Middle frontal gyrus (tissue), 1 donor: ENCODE results near the gene DAPK1.
"Not testable (repeated sequence)": the region's sequence is repeated elsewhere in the genome, so short reads cannot be mapped to it uniquely, and the experiment has no call there.

Experiments used
- DNase-seq: peaks from one replicate; pipeline ENCODE4 v3.0.0-alpha.2; 2015; ENCODE audit warnings: low spot score; ENCODE audit errors: extremely low spot score

Gene DAPK1

GRCh38 chr9:87498046-87498810, 561 bp downstream of the DAPK1 start:
- no peak for DNase-seq

DNA sequence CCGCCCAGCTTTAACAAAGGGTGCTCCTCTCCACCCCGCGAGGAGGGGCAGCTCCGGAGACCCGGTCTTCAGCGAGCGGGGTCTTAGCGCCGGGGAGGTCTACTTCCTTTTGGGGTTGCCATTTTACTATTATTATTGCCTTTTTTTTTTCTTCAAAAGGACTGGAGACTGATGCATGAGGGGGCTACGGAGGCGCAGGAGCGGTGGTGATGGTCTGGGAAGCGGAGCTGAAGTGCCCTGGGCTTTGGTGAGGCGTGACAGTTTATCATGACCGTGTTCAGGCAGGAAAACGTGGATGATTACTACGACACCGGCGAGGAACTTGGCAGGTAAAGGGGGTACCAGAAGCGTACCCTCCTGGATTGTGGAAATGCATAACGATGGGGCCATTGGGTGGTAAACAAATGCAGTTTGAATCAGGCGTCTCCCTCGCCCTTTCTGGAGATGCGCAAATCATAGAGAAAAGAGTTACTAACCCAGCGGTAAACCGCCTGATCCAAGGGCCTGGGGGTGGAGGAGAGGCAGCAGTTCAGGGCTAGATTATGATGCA, 1.2 kb downstream of the DAPK1 start:
- DNase-seq: no peak

DNA sequence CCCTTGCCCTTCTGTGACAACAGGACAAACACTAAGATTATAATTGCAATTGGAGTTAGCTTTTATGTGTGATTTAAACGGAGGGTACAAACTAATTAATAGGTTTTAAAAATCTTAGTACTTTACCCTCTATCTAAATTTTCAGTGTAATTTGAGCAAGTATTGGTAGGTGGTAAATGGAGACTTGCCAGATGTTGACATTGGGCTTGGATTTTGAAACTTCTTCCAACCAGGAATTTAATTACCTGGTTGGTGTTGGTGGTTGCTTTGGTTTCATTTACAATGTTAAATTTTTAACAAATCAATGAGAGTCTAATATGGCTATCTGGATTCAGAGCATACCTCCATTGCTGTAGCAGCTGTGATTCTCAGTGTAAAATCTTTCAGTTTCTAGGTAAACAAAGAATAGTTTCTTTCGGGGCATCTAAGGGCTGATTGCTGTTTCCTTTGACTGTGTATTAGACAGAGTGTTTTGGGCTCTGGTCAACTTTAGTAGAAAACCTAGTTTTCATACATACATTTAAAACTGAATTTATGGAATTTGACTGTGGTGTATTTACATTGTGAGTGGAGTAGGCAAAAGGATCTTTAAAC, 1.9 kb downstream of the DAPK1 start:
- DNase-seq: no peak

GRCh38 chr9:87500491-87501270, 3.0 kb downstream of the DAPK1 start:
- DNase-seq: no peak

GRCh38 chr9:87501271-87501656, 3.6 kb downstream of the DAPK1 start:
- DNase-seq: not testable (repeated sequence)

DNA sequence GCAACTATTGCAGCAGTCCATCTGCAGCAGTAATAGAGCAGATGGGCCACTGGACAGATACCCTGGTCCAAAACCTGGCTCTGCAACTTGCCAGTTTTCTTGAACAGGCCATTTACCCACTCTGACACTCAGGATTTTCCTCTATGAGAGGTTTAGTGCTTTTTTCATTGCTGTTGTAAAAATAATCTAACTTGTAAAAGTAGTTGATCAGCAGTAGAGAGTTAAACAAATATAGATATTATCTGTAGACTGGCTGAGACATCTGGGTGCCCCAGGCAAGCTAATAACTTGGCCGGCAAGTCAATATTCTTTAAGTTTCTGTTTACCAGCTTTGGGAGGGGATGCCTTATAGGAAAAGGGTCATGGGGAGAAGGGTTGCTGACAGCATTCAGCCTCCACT, 4.1 kb downstream of the DAPK1 start:
- no peak for DNase-seq

GRCh38 chr9:87502391-87503221, 4.9 kb downstream of the DAPK1 start:
- no peak for DNase-seq

GRCh38 chr9:87503430-87503829, 5.8 kb downstream of the DAPK1 start:
- no peak for DNase-seq

DNA sequence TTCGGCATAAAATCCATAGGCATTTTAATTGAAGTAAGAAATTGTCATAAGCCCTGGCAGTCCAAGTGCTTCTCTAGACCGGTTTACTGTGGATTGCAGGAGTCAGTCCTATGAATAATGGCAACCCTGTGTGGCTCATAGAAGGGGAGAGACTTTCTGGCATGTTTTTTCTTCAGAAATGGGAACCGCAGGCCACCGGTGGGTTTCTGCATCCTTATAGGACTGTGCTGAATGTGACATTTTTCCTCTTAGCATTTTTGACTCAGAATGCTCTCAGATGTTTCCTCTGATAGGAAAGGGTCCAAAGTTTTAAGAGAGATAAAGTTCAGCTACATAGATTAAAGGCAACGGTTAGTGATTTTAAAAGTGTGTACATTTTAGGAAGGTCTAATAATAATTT, 6.3 kb downstream of the DAPK1 start:
- DNase-seq: no peak

- DNase-seq: no peak
Measured at GRCh38 chr9:87504938-87505337, 7.3 kb downstream of the DAPK1 start.

- DNase-seq: no peak
Measured at GRCh38 chr9:87505869-87506678, 8.4 kb downstream of the DAPK1 start.

DNA sequence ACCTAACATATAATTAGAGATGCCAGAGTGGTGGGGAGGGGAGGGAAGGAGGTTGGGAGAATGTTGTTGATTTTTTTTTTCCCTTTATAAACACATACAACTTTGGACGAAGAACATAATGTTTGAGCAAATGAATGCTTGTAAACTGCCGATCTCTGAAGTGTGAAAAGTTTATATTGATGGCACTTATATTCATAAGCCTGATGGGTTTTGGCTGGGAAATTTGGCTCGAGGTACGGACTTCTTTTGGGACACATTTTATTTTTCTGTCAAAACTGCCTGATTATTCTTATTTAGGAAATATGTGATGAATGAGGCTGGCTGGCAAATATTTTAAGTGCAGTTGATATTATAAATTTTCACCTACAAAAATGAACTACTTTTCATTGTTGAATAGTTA, 9.9 kb downstream of the DAPK1 start:
- DNase-seq: no peak

DNA sequence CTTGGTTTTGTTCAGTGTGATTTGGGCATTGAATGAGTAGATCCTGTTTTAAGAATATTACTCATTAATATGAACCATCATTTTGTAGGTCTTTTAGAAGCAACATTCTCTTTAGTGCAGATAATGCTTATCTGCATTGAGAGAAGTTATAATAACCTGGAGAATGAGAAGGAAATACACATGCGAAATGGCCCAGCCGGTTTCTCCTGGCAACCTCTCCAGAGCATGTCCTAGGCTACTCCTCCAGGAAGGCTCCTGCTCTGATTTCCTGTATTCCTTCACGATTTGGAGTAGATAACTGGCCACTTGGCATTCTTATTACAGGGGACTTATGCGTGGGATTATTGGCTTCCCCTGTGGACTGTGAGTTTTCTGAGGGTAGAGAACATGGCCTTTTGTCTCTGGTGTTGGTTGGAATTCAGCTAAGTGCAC, 12.6 kb downstream of the DAPK1 start:
- no peak for DNase-seq

DNA sequence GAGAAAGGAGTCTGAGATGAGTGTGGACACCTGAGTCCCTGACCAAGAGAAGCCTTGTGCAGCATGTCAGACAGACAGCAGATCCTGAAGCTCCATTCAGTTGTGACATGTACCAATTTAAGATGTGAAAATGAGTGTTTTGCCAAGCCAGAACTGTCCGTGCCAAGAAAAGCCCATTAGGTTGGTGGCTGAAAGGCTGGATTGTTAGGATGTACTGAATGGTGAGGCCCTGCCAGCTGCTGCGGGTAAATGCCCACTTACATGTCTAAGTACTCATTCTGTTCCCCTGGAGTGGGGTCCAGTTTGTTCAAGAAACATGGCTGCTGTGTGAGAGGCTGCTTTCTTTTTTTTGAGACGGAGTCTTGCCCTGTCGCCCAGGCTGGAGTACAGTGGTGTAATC, 14.6 kb downstream of the DAPK1 start:
- DNase-seq: no peak

DNA sequence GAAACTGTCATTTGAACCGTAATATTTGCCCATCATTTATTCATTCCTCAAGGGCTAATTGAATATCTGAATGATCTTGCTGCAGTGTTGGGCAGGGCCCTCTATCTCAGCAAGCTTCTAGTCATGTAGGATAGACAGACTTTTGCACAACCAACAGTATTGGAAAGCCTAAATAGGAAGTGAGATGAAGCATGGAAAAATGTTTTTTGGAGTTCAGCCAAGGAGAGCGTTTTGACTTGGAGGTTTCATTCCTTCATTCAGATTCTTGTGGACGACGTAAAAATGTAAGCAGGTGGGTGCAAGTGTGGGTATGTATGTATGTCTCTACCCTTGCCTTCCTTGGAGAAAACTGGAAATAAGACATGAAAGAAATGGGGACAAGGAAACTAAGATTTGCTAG, 15.5 kb downstream of the DAPK1 start:
- DNase-seq: no peak

DNA sequence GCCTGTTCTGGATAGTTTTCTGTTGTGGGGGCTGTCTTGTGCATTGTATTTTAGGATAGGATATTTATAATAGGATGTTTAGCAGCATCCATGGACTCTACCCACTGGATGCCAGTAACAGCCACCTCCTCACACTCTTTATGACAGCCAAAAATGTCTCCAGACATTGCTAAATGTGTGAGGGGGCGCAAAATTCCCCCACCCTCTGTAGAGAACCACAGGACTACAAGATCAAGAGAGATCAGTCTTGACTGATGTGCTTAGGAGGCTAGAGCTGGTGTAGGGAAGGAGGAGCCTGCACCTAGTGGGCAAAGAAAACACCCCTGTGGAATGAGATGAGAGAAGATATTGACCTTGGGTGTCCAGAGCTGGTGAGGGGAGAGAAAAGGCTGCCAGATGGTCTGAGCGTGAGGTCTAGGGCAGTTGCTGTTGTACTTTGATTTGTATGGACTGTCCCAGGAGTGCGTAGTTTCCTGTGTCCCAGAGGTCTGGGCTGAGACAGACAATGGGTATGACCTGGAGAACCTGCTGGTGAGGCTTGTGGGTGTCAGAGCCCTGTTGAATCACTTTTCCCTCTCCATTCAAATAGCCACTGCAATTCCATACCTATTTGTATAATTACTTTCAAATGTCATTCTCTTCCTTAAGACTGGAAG, 16.3 kb downstream of the DAPK1 start:
- DNase-seq: no peak

GRCh38 chr9:87515006-87515405, 17.3 kb downstream of the DAPK1 start:
- DNase-seq: no peak

DNA sequence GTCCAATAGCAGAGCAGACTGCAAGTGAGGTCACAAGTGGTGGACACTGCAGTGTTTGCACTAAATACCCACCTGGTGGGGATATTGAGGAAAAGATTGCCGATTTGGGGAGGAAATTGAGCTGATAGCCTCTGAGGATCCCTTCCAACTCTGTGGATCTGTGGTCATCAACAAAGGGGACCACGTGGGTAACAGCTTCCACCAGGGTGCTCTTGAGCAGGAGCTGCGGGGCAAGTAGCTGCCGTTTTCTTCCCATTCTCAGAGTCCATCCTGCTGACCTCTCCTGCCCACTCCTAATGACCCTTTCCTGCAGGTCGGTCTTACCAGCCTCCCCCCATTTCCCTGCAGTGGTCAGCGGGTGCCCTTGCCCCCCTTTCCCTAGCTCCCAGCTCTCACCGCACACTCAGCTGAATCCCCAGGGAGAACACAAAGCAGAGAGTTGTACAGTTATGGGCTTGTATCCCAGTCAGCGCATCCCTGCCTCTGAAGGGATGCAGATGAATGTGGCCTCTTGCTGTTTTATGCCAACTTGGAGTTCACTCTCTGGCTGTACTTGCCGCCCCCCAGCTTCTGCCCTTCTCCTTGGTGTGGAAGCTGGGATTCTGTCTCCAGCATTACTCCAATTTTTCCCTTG, 18.0 kb downstream of the DAPK1 start:
- DNase-seq: no peak

DNA sequence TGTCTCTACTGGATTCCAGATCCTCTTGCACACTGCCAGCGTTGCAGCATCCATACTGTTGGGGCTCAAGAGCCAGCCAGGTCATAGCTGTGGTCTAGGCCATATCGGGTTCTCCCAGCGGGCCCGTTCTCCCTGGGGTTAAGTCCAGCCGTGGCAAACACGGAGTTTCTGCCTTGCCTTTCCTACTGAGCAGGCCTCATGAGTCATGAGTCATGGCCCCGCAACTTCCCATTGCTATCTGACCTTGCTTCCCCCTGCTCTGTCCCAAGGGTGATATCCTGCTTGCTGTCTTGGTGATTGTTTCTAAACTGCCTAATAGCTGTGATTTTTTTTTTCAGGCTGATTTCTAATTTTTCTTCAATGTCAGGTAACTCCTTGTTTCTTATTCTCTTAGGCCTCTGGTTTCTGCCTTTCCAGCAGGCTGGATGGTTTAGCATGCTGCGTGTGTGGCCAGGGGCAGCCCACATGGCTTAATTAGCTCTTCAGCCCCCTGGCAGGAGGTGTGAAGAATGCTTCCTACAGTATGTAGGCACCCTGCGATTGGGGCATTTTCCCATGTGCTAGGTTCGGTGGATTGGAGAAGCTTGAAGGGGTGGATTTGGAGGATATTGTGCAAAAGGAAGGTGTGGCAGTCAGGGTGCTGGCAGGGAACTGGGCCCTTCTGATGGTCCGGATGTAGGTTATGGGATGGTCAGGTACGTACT, 18.7 kb downstream of the DAPK1 start:
- no peak for DNase-seq
